ENCODE measurements around the gene CTRL.
"Not testable (repeated sequence)": the region's sequence is repeated elsewhere in the genome, so short reads cannot be mapped to it uniquely, and the experiment has no call there.

CTRL gene

GRCh38 chr16:67923414-67924116, 8.1 kb downstream of the CTRL start:
- no peak for DNase-seq (ENCODE audit: low read depth)

DNA sequence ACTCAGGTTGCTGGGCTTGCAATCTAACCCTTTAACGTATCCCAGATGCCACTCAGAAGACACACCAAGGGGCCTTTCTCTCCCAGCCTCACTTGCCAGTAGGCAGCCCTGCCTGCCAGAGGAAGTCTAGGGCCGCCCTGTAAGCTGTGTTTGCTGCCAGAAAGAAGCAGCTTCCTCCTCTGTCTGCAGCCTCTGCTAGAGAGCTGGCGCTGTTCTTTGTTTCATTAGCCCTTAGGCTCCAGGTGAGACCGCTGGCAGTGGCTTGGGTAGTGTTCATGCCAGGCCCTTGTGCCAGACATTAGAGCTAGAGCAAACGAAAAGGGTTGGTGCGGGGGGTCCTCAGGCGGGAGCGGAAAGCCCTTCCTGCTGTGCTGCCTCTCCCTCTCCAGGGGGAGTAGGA, 8.9 kb downstream of the CTRL start:
- DNase-seq (ENCODE audit: low read depth) = no peak

DNA sequence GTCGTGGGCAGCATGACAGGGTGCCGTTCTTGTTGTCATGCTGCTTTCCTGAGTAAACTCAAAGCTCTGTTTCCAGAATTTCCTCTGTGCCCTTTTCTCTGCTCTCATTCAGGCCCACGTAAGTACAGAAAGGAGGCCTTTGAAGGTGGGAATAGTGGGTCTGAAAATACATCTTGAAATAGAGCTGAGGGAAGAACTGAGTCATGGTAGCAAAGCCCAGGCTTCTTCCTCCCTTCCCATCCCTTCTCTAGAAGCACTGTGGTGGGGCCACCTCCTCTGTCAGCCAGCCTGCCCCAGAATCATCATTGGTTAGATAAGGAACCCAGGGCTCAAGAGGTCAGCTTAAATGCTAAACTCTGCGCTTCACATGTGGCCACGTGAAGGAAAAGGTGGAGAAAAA, 9.4 kb downstream of the CTRL start:
- DNase-seq (ENCODE audit: low read depth) = no peak

DNA sequence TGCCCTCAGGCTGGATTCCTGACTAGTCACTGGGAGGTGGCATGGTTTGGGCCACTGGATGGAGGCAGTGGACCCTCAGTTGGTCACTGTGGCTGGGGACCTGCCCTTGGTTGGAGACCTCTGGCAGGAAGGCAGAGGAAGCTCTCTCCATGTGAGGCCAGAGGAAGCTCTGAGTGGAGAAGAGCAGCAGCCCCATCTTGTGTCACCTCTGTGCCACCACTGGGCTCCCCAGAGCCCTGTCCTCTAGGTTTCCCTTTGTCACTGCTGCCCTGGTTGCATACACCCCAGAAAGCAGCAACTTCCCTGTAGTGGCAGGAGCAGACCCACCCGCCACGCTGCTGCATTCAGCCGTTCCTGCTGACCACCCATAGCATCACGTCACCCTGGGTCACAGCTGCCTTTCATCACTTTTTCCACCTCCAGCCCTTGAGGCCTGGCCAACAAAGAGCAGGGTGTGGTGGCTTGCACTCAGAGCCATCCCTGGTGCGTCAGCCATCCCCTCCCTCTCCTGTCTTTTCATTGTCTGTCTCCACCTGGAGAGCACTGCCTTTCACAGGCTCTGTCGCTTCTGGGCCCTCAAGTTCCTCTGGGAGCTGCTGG, 11.9 kb downstream of the CTRL start:
- no peak for DNase-seq (ENCODE audit: low read depth)

GRCh38 chr16:67917852-67918236, 13.8 kb downstream of the CTRL start:
- DNase-seq (ENCODE audit: low read depth) = no peak

- DNase-seq (ENCODE audit: low read depth) = no peak
Observed at GRCh38 chr16:67917140-67917851, 14.4 kb downstream of the CTRL start.

DNA sequence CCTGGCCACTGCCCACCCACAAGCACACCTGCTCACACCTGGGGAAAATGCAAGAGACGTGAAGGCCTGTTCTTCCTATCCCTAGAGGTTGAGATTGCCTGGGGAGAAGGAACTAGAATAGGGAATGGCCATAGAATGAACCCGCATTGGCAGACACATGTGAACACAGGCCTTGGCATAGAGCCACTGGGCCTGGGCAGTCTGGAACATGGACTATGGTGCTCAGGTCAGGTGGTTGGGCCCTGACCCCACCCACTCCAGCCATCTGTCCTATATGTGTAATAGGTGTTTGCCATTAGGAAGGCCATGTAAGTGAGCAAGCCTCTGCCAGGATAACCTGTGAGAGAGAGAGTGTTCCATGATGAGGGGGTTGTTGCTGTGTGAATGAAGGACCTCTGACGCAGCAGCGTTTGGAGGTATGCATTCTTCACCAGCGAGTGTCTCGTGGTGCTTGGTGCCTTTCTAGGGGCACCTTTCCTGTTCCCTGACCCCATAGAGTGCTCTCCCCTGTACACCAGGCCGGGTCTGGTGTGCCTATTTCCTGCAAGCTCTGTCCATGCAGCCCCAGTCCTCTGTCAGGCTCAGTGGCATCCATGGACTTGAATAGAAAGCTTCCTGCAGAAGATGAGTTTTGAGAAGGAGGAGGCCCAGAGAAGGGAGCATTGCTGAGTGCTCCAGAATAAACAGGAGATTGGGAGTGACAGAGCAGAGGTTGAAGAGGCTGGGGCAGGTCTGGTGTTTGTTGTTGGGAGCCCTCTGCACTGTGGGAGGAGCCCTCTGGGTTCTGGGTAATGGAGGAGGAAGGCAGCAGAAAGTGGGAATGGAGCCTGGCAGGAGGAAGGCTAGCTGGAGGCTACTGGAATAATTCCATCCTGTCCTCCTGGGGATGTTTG, 15.6 kb downstream of the CTRL start:
- no peak for DNase-seq (ENCODE audit: low read depth)

GRCh38 chr16:67915496-67915769, 16.2 kb downstream of the CTRL start:
- DNase-seq (ENCODE audit: low read depth) = not testable (repeated sequence)

DNA sequence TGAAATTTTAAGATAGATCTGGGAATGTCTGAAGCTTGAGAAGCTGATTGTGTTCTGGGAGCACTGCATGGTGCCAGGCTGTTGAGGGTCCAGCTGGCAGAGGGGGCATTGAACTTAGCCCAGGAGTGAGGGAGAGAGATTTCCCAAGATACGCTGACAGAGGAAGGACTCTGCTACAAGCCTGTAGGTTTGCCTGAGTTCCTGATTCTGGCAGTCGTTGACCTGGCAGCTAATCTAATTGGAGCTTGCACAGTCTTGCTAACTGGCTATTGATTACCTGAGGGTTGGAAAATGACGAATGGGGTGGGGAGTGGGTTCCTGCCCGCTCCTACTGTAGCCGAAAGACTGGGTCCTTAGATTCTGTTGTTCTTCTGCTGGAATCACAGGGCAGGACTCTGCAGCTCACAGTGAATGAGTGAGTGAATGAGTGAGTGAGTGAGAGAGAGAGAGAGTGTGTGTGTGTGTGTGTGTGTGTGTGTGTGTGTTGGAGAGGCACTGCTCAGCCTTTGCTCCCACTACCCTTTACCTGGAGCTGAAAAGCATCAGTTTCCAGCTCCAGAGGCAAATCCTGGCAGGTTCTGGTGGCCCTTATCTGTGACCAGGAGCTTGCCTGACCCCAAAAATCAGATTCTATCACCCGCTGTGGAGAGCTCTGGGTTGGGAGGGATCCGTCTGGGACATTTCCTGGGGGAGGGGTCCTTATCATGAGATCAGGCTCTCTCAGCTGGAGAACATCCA, 16.7 kb downstream of the CTRL start:
- no peak for DNase-seq (ENCODE audit: low read depth)

GRCh38 chr16:67910158-67910557, 21.5 kb downstream of the CTRL start:
- DNase-seq (ENCODE audit: low read depth) = no peak

DNA sequence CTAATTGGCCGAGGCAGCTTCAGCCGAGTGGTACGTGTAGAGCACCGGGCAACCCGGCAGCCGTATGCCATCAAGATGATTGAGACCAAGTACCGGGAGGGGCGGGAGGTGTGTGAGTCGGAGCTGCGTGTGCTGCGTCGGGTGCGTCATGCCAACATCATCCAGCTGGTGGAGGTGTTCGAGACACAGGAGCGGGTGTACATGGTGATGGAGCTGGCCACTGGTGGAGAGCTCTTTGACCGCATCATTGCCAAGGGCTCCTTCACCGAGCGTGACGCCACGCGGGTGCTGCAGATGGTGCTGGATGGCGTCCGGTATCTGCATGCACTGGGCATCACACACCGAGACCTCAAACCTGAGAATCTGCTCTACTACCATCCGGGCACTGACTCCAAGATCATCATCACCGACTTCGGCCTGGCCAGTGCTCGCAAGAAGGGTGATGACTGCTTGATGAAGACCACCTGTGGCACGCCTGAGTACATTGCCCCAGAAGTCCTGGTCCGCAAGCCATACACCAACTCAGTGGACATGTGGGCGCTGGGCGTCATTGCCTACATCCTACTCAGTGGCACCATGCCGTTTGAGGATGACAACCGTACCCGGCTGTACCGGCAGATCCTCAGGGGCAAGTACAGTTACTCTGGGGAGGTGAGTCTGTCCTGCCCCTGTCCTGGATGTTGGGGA, 22.5 kb downstream of the CTRL start:
- DNase-seq (ENCODE audit: low read depth) = no peak

- no peak for DNase-seq (ENCODE audit: low read depth)
Observed at GRCh38 chr16:67907397-67908180, 24.1 kb downstream of the CTRL start.

DNA sequence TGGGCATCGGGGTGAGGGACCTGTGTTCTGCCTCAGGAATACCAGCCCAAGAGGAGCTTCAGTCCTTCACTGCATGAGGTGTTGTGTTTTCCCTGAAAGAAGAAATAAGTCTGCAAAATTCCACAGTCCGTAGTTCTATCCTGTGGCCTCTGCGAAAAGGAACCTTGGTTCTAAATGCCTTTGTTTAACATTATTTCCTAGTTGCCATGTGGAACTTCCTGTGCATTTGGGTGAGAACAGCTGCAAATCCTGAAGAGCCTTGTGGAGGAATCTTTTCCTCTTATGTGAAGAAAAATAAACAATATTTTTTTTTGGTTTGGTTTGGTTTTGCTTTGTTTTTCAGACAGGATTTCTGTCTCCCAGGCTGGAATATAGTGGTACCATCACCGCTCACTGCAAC, 28.8 kb downstream of the CTRL start:
- DNase-seq (ENCODE audit: low read depth) = no peak

- no peak for DNase-seq (ENCODE audit: low read depth)
Observed at GRCh38 chr16:67901734-67902133, 29.9 kb downstream of the CTRL start.

DNA sequence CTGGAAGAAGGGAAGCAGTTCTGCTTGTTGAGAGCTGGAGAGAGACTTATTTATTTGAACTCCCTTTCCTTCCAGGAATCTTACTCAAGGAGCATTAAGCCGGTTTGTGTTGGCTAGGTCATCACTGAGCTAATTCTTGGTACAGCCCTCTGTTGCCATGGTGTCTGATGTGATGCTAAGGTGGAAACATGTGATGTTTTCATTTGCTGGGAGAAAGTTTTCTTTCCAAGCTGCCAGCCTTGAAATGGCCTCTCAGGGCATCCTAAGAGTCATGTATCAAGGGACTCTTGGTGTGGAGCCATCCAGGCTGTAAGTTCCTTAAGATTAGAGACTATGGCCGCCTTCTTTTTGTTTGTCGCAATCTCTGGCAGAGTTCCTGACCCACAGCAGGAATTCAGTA, 34.4 kb downstream of the CTRL start:
- no peak for DNase-seq (ENCODE audit: low read depth)

- DNase-seq (ENCODE audit: low read depth) = no peak
Observed at GRCh38 chr16:67893743-67894399, 37.8 kb downstream of the CTRL start.

DNA sequence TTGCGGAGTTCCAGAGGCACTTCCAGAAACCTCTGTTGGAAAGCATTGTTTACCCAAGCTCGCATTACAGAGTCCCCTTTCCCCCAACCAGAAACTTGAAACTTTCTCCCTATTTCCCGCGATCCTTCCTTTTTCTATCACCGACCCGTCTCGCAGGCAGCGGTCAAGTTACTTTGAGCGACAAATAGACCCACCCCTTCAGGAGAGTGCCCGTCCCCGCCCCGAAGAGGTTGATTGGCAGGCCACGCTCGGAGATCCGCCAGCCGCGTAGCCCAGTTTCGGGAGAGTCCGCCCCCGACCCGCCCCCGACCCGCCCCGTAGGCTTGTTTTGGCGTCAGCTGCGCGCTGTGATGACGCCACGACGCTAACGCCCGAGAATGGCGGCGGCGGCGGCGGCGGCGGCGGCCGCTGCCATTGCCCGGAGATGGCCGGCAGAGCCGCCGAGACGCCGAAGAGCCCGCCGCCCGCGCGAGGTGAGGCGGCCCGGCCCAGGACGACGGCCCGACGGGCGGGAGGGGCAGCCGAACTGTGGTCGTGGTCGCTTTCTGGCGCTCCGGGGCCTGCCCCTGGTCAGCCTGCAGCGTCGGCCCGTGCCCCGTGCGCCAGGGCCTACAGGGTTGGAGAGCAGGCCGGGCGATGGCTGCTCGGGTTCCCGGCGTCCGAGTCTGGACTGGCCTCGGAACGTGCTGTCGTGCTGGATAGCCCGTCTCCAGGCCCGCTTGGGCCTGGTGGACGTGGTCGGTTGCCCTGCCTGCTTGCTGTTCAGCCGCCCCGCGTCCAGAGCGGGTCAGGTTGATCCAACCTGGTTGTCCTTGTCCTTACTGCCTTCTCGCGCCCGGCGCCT, 38.5 kb downstream of the CTRL start, which contains the start of gene PSKH1:
Gene PSKH1, plus strand, starts transcription at position 356 of the 844 bp plus-strand sequence. CDS start 15,496 bp downstream, outside the sequence.
- DNase-seq (ENCODE audit: low read depth) = peak; percentile 87

GRCh38 chr16:67892375-67892774, 39.3 kb downstream of the CTRL start:
- DNase-seq (ENCODE audit: low read depth) = no peak

DNA sequence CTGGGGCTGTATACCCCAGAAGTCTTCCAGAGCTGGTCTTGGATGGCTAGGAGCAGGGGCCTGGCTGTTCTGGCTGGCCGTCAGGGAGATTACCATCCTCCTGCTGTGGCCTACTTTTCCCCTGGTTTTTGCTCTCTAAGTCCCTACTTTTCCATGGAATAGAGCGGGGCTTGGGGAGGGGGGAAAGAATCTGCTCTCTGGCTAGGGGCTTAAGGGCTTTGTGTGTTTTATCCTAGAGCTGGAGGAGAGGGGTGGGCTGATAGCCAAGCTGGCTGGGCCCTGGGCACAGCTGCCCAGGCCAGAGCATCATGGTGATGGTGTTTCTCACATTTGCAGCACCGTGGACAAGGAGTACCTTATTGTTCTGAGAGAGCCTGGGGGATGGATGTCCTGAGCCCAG, 43.3 kb downstream of the CTRL start:
- no peak for DNase-seq (ENCODE audit: low read depth)
